ENCODE measurements around the gene EIF1. TPM values are rescaled to one million over a fixed set of nuclear protein-coding genes. Genes with fewer than 3 reads are reported as not detected.
A peak's percentile ranks its signal among the peaks of the same experiment; 100 is the strongest.
"Not testable (repeated sequence)": the region's sequence is repeated elsewhere in the genome, so short reads cannot be mapped to it uniquely, and the experiment has no call there.

Gene EIF1
- 59.0 and 86.7 TPM in 2 replicates for total RNA-seq

- peak within 1 kb of the TSS; percentile 75 for H3K4me3 ChIP-seq (ENCODE audit: low read depth, low read length)
- TF ChIP-seq CTCF (conservative IDR thresholded peaks at IDR 0.05; ENCODE audit: low read depth, low read length): no peak
- DNase-seq (ENCODE audit: low read depth): peak; percentile 90
These were observed at the start of gene EIF1 for GRCh38 chr17:41688641-41689496. Gene EIF1, plus strand, starts transcription at chr17:41688885. Its CDS starts 154 bp downstream, at chr17:41689039.

GRCh38 chr17:41638941-41639340, 49.7 kb upstream of the EIF1 start:
- no peak for TF ChIP-seq CTCF (conservative IDR thresholded peaks at IDR 0.05; ENCODE audit: low read depth, low read length)
- no peak for DNase-seq (ENCODE audit: low read depth)
- H3K4me3 ChIP-seq (ENCODE audit: low read depth, low read length): no peak overlapping the region

GRCh38 chr17:41639492-41640473, 48.9 kb upstream of the EIF1 start:
- TF ChIP-seq CTCF (conservative IDR thresholded peaks at IDR 0.05; ENCODE audit: low read depth, low read length): no peak
- H3K4me3 ChIP-seq (ENCODE audit: low read depth, low read length): no peak overlapping the region
- DNase-seq (ENCODE audit: low read depth): no peak

GRCh38 chr17:41640596-41640995, 48.1 kb upstream of the EIF1 start:
- not testable (repeated sequence) for DNase-seq (ENCODE audit: low read depth); H3K4me3 ChIP-seq (ENCODE audit: low read depth, low read length)

- no peak for DNase-seq (ENCODE audit: low read depth)
- no peak for TF ChIP-seq CTCF (conservative IDR thresholded peaks at IDR 0.05; ENCODE audit: low read depth, low read length)
- no peak overlapping the region for H3K4me3 ChIP-seq (ENCODE audit: low read depth, low read length)
These were observed 46.2 kb upstream of the EIF1 start for GRCh38 chr17:41642252-41643156.

- H3K4me3 ChIP-seq (ENCODE audit: low read depth, low read length): no peak overlapping the region
- TF ChIP-seq CTCF (conservative IDR thresholded peaks at IDR 0.05; ENCODE audit: low read depth, low read length): no peak
- no peak for DNase-seq (ENCODE audit: low read depth)
These were observed 41.5 kb upstream of the EIF1 start for GRCh38 chr17:41647038-41647813.
